ENCODE data around the gene FIG4. TPM values are rescaled to one million over a fixed set of nuclear protein-coding genes. Genes with fewer than 3 reads are reported as not detected.
"Not testable (repeated sequence)": the region's sequence is repeated elsewhere in the genome, so short reads cannot be mapped to it uniquely, and the experiment has no call there.

FIG4 gene
- total RNA-seq, 5 donors from 2014 or later (not counting 1 experiment from before 2014, with no cell fraction given), result 10.5 to 13.5 (median 11.5) TPM

- CTCF ChIA-PET, result not testable (repeated sequence)
These were observed 12.2 kb upstream of the FIG4 start for GRCh38 chr6:109678661-109679505.

GRCh38 chr6:109686566-109687265 is 4.4 kb upstream of the FIG4 start:
- Histone ChIP-seq H3K4me3 (ENCODE audit: control insufficient read depth in 1 of 2, extremely low read depth in 1 of 2, low read length in 1 of 2) (no peak overlapping the region), H3K9me3 (no peaks in the 10 kb centered on the region), H3K27ac (ENCODE audit: low read length) (no peak overlapping the region), H3K36me3 (ENCODE audit: control insufficient read depth in 2 of 2, extremely low read depth in 1 of 2, insufficient read depth in 1 of 2, low read length in 1 of 2) (no peaks in the 10 kb centered on the region), H3K27me3 (replicated peaks in 1 of 2; ENCODE audit: control insufficient read depth in 2 of 2, extremely low read depth in 1 of 2, insufficient read depth in 2 of 2, low read length in 1 of 2) (peaks cover 0 to 2% of the 10 kb centered on the region in 2 experiments), H3K4me1 (ENCODE audit: control insufficient read depth in 1 of 2, extremely low read depth in 1 of 2, insufficient read depth in 2 of 2, low read length in 2 of 2) (peaks cover 10 to 14% of the 10 kb centered on the region in 2 experiments)
- ChIA-PET POLR2A (no interaction called here), CTCF (interaction anchor here in 1 of 2 donors (0.8 kb wide), 1 partner anchor 13 kb away, joined by 3 read pairs; no protein-coding TSS in a partner anchor)
- Mint-ChIP-seq H3K4me1 (peaks cover 17 to 32% (median 22%) of the 10 kb centered on the region in 3 donors), H3K27ac (no peak overlapping the region), H3K27me3 (no peaks in the 10 kb centered on the region), H3K4me3 (no peak overlapping the region), H3K36me3 (peaks cover 12% of the 10 kb centered on the region), H3K9me3 (no peaks in the 10 kb centered on the region)
- 100% methylated on average over 1 of the region's 1 CpG for WGBS (ENCODE audit: insufficient coverage)
- DNase-seq, result no peak
- ATAC-seq (replicated peaks in 1 of 4), result no peak

More at GRCh38 chr6:109678661-109679505, 12.2 kb upstream of the FIG4 start:
- H3K4me1 ChIP-seq (ENCODE audit: control insufficient read depth in 1 of 2, extremely low read depth in 1 of 2, insufficient read depth in 2 of 2, low read length in 2 of 2); H3K27ac ChIP-seq (ENCODE audit: low read length); H3K9me3 ChIP-seq; H3K27me3 Mint-ChIP-seq; H3K27me3 ChIP-seq (replicated peaks in 1 of 2; ENCODE audit: control insufficient read depth in 2 of 2, extremely low read depth in 1 of 2, insufficient read depth in 2 of 2, low read length in 1 of 2); H3K36me3 ChIP-seq (ENCODE audit: control insufficient read depth in 2 of 2, extremely low read depth in 1 of 2, insufficient read depth in 1 of 2, low read length in 1 of 2); H3K9me3 Mint-ChIP-seq; H3K4me3 ChIP-seq (ENCODE audit: control insufficient read depth in 1 of 2, extremely low read depth in 1 of 2, low read length in 1 of 2); DNase-seq; POLR2A ChIA-PET; H3K4me3 Mint-ChIP-seq; H3K27ac Mint-ChIP-seq: not testable (repeated sequence)
- WGBS (ENCODE audit: insufficient coverage), result 86% methylated on average over 5 of the region's 15 CpGs
- peaks cover 0 to 20% (median 12%) of the 10 kb centered on the region in 3 donors for H3K4me1 Mint-ChIP-seq
- peak in 1 of 4 experiments; percentile 26 for ATAC-seq (replicated peaks in 1 of 4)
- peaks cover 27% of the 10 kb centered on the region for H3K36me3 Mint-ChIP-seq

GRCh38 chr6:109687271-109687761 is 3.8 kb upstream of the FIG4 start:
- Mint-ChIP-seq H3K4me1 (peaks cover 23 to 34% (median 26%) of the 10 kb centered on the region in 3 donors), H3K27ac (no peak overlapping the region), H3K27me3 (no peaks in the 10 kb centered on the region), H3K4me3 (no peak overlapping the region), H3K9me3 (no peaks in the 10 kb centered on the region), H3K36me3 (peaks cover 10% of the 10 kb centered on the region)
- POLR2A ChIA-PET, result no interaction called here
- no peaks in the 10 kb centered on the region for H3K36me3 ChIP-seq (ENCODE audit: control insufficient read depth in 2 of 2, extremely low read depth in 1 of 2, insufficient read depth in 1 of 2, low read length in 1 of 2)
- no peak overlapping the region for H3K4me3 ChIP-seq (ENCODE audit: control insufficient read depth in 1 of 2, extremely low read depth in 1 of 2, low read length in 1 of 2)
- peaks cover 10 to 20% of the 10 kb centered on the region in 2 experiments for H3K4me1 ChIP-seq (ENCODE audit: control insufficient read depth in 1 of 2, extremely low read depth in 1 of 2, insufficient read depth in 2 of 2, low read length in 2 of 2)
- H3K9me3 ChIP-seq, result no peaks in the 10 kb centered on the region
- DNase-seq, result no peak
- H3K27me3 ChIP-seq (replicated peaks in 1 of 2; ENCODE audit: control insufficient read depth in 2 of 2, extremely low read depth in 1 of 2, insufficient read depth in 2 of 2, low read length in 1 of 2), result peaks cover 0 to 2% of the 10 kb centered on the region in 2 experiments
- ATAC-seq (replicated peaks in 1 of 4), result no peak
- no CpG with 5 or more reads among the region's 2 CpGs for WGBS (ENCODE audit: insufficient coverage)
- no peak overlapping the region for H3K27ac ChIP-seq (ENCODE audit: low read length)
- CTCF ChIA-PET, result interaction anchor here in 1 of 2 donors (0.8 kb wide), 1 partner anchor 13 kb away, joined by 3 read pairs; no protein-coding TSS in a partner anchor

GRCh38 chr6:109690373-109690736 is 741 bp upstream of the FIG4 start:
- ChIA-PET POLR2A (interaction anchor here (0.6 to 1.1 kb wide), 2 partner anchors 166 to 198 kb away, joined by 3 to 4 read pairs; no protein-coding TSS in a partner anchor), CTCF (interaction anchor here (0.6 to 1.5 kb wide), 3 partner anchors 307 to 1083 kb away, joined by 3 to 6 read pairs (median 4); no protein-coding TSS in a partner anchor)
- Mint-ChIP-seq H3K27ac (peak overlapping the region; percentile 95 to 97), H3K36me3 (peaks cover 9% of the 10 kb centered on the region), H3K4me3 (peak overlapping the region; percentile 87 to 99 (median 98)), H3K4me1 (peaks cover 31 to 38% (median 33%) of the 10 kb centered on the region in 3 donors), H3K27me3 (no peaks in the 10 kb centered on the region), H3K9me3 (no peaks in the 10 kb centered on the region)
- DNase-seq (peak in 34 of 35 experiments; percentile 14 to 67 (median 47)), ATAC-seq (replicated peaks in 1 of 4) (peak; percentile 41 to 48 (median 44))
- Histone ChIP-seq H3K4me1 (ENCODE audit: control insufficient read depth in 1 of 2, extremely low read depth in 1 of 2, insufficient read depth in 2 of 2, low read length in 2 of 2) (peaks cover 14 to 20% of the 10 kb centered on the region in 2 experiments), H3K27ac (ENCODE audit: low read length) (peak overlapping the region; percentile 74), H3K27me3 (replicated peaks in 1 of 2; ENCODE audit: control insufficient read depth in 2 of 2, extremely low read depth in 1 of 2, insufficient read depth in 2 of 2, low read length in 1 of 2) (peaks cover 0 to 2% of the 10 kb centered on the region in 2 experiments), H3K36me3 (ENCODE audit: control insufficient read depth in 2 of 2, extremely low read depth in 1 of 2, insufficient read depth in 1 of 2, low read length in 1 of 2) (peaks cover 2 to 4% of the 10 kb centered on the region in 2 donors), H3K9me3 (no peaks in the 10 kb centered on the region), H3K4me3 (ENCODE audit: control insufficient read depth in 1 of 2, extremely low read depth in 1 of 2, low read length in 1 of 2) (peak overlapping the region; percentile 97 to 100)
- 0% methylated on average over 15 of the region's 24 CpGs for WGBS (ENCODE audit: insufficient coverage)

- H3K4me3 ChIP-seq (ENCODE audit: control insufficient read depth in 1 of 2, extremely low read depth in 1 of 2, low read length in 1 of 2), result no peak overlapping the region
- peaks cover 3 to 7% of the 10 kb centered on the region in 2 donors for H3K36me3 ChIP-seq (ENCODE audit: control insufficient read depth in 2 of 2, extremely low read depth in 1 of 2, insufficient read depth in 1 of 2, low read length in 1 of 2)
These were observed 2.0 kb downstream of the FIG4 start for GRCh38 chr6:109693111-109693510.

GRCh38 chr6:109695468-109695867 is 4.4 kb downstream of the FIG4 start:
- Mint-ChIP-seq H3K4me1 (peaks cover 19 to 23% (median 20%) of the 10 kb centered on the region in 3 donors), H3K27me3 (no peaks in the 10 kb centered on the region), H3K9me3 (no peaks in the 10 kb centered on the region), H3K36me3 (peaks cover 19% of the 10 kb centered on the region), H3K4me3 (no peak overlapping the region), H3K27ac (no peak overlapping the region)
- H3K36me3 ChIP-seq (ENCODE audit: control insufficient read depth in 2 of 2, extremely low read depth in 1 of 2, insufficient read depth in 1 of 2, low read length in 1 of 2), result peaks cover 5 to 7% of the 10 kb centered on the region in 2 donors
- CTCF ChIA-PET, result interaction anchor here in 1 of 2 donors (1.2 kb wide), 1 partner anchor 344 kb away, joined by 4 read pairs; no protein-coding TSS in a partner anchor
- H3K9me3 ChIP-seq, result no peaks in the 10 kb centered on the region
- POLR2A ChIA-PET, result interaction anchor here in 1 of 2 donors (0.6 kb wide), 1 partner anchor 1242 kb away, joined by 7 read pairs; no protein-coding TSS in a partner anchor
- no peak overlapping the region for H3K4me3 ChIP-seq (ENCODE audit: control insufficient read depth in 1 of 2, extremely low read depth in 1 of 2, low read length in 1 of 2)
- no peak for ATAC-seq (replicated peaks in 1 of 4)
- H3K27me3 ChIP-seq (replicated peaks in 1 of 2; ENCODE audit: control insufficient read depth in 2 of 2, extremely low read depth in 1 of 2, insufficient read depth in 2 of 2, low read length in 1 of 2), result no peaks in the 10 kb centered on the region
- 83% methylated on average over 4 of the region's 4 CpGs for WGBS (ENCODE audit: insufficient coverage)
- no peak for DNase-seq
- H3K4me1 ChIP-seq (ENCODE audit: control insufficient read depth in 1 of 2, extremely low read depth in 1 of 2, insufficient read depth in 2 of 2, low read length in 2 of 2), result peaks cover 9 to 10% of the 10 kb centered on the region in 2 experiments
- no peak overlapping the region for H3K27ac ChIP-seq (ENCODE audit: low read length)

More at GRCh38 chr6:109693111-109693510, 2.0 kb downstream of the FIG4 start:
- no peak overlapping the region for H3K27ac ChIP-seq (ENCODE audit: low read length)
- peaks cover 30 to 33% (median 32%) of the 10 kb centered on the region in 3 donors for H3K4me1 Mint-ChIP-seq
- no peaks in the 10 kb centered on the region for H3K9me3 Mint-ChIP-seq
- ChIA-PET POLR2A (no interaction called here), CTCF (interaction anchor here (0.6 to 1.5 kb wide), 7 partner anchors 10 to 1619 kb away, joined by 3 to 6 read pairs (median 3); no protein-coding TSS in a partner anchor)
- DNase-seq (no peak), ATAC-seq (replicated peaks in 1 of 4) (no peak)
- peaks cover 14 to 20% of the 10 kb centered on the region in 2 experiments for H3K4me1 ChIP-seq (ENCODE audit: control insufficient read depth in 1 of 2, extremely low read depth in 1 of 2, insufficient read depth in 2 of 2, low read length in 2 of 2)
- H3K36me3 Mint-ChIP-seq, result peaks cover 16% of the 10 kb centered on the region
- H3K4me3 Mint-ChIP-seq, result no peak overlapping the region
- peaks cover 0 to 2% of the 10 kb centered on the region in 2 experiments for H3K27me3 ChIP-seq (replicated peaks in 1 of 2; ENCODE audit: control insufficient read depth in 2 of 2, extremely low read depth in 1 of 2, insufficient read depth in 2 of 2, low read length in 1 of 2)
- no peak overlapping the region for H3K27ac Mint-ChIP-seq
- H3K9me3 ChIP-seq, result no peaks in the 10 kb centered on the region
- no peaks in the 10 kb centered on the region for H3K27me3 Mint-ChIP-seq
